Measurements from ENCODE around the gene IGFL2.
"Not testable (repeated sequence)": the region's sequence is repeated elsewhere in the genome, so short reads cannot be mapped to it uniquely, and the experiment has no call there.

The IGFL2 gene

GRCh38 chr19:46142294-46142693 is 5.7 kb upstream of the IGFL2 start:
- no peak for DNase-seq (ENCODE audit: low read depth, low spot score)

- no peak for DNase-seq (ENCODE audit: low read depth, low spot score)
These were observed 3.3 kb upstream of the IGFL2 start for GRCh38 chr19:46144756-46145155.

GRCh38 chr19:46147166-46147740 is 785 bp upstream of the IGFL2 start:
- no peak for DNase-seq (ENCODE audit: low read depth, low spot score)

GRCh38 chr19:46150606-46151005 is 2.6 kb downstream of the IGFL2 start:
- no peak for DNase-seq (ENCODE audit: low read depth, low spot score)

- no peak for DNase-seq (ENCODE audit: low read depth, low spot score)
These were observed 7.2 kb downstream of the IGFL2 start for GRCh38 chr19:46155237-46155636.

GRCh38 chr19:46159418-46160232 is 11.6 kb downstream of the IGFL2 start:
- DNase-seq (ENCODE audit: low read depth, low spot score) = no peak

GRCh38 chr19:46160233-46160775 is 12.3 kb downstream of the IGFL2 start:
- DNase-seq (ENCODE audit: low read depth, low spot score) = no peak

- DNase-seq (ENCODE audit: low read depth, low spot score) = not testable (repeated sequence)
These were observed 13.7 kb downstream of the IGFL2 start for GRCh38 chr19:46161642-46162257.

- DNase-seq (ENCODE audit: low read depth, low spot score) = no peak
These were observed 14.7 kb downstream of the IGFL2 start for GRCh38 chr19:46162731-46163130.

GRCh38 chr19:46173886-46174480 is 25.9 kb downstream of the IGFL2 start:
- DNase-seq (ENCODE audit: low read depth, low spot score) = no peak

GRCh38 chr19:46176116-46176860 is 28.2 kb downstream of the IGFL2 start:
- no peak for DNase-seq (ENCODE audit: low read depth, low spot score)

- DNase-seq (ENCODE audit: low read depth, low spot score) = no peak
These were observed 31.2 kb downstream of the IGFL2 start for GRCh38 chr19:46179076-46179759.

- DNase-seq (ENCODE audit: low read depth, low spot score) = no peak
These were observed 32.8 kb downstream of the IGFL2 start for GRCh38 chr19:46180701-46181387.

GRCh38 chr19:46181388-46181779 is 33.3 kb downstream of the IGFL2 start:
- no peak for DNase-seq (ENCODE audit: low read depth, low spot score)

- no peak for DNase-seq (ENCODE audit: low read depth, low spot score)
These were observed 34.4 kb downstream of the IGFL2 start for GRCh38 chr19:46182476-46182875.

- DNase-seq (ENCODE audit: low read depth, low spot score) = not testable (repeated sequence)
These were observed 37.0 kb downstream of the IGFL2 start for GRCh38 chr19:46184775-46185710.

- no peak for DNase-seq (ENCODE audit: low read depth, low spot score)
These were observed 38.2 kb downstream of the IGFL2 start for GRCh38 chr19:46186101-46186716.

- no peak for DNase-seq (ENCODE audit: low read depth, low spot score)
These were observed 38.7 kb downstream of the IGFL2 start for GRCh38 chr19:46186717-46187101.
